HUES64 (cell line): ENCODE measurements around the gene CACNA1C.

Source experiments
- H3K27ac ChIP-seq: 2 replicates; pipeline ENCODE4 v1.7.0; 2013; ENCODE audit warnings: low read depth, low read length, inconsistent platforms
- H3K27me3 ChIP-seq: 2 replicates; pipeline ENCODE4 v1.6.1; 2013; ENCODE audit warnings: mild to moderate bottlenecking, low read length; ENCODE audit not compliant: insufficient read depth
- H3K36me3 ChIP-seq: 2 replicates; pipeline ENCODE4 v1.6.1; 2013; ENCODE audit warnings: mild to moderate bottlenecking, low read length; ENCODE audit not compliant: insufficient read depth
- H3K4me1 ChIP-seq: 2 replicates; pipeline ENCODE4 v1.6.1; 2013; ENCODE audit warnings: mild to moderate bottlenecking, low read length, moderate library complexity; ENCODE audit not compliant: insufficient read depth
- H3K4me3 ChIP-seq: 2 replicates; pipeline ENCODE4 v1.5.1; 2013; ENCODE audit warnings: mild to moderate bottlenecking, low read length, moderate library complexity
- H3K9ac ChIP-seq: 2 replicates; pipeline ENCODE4 v1.6.1; 2013; ENCODE audit warnings: mild to moderate bottlenecking, low read depth, low read length
- H3K9me3 ChIP-seq: 2 replicates; pipeline ENCODE4 v1.6.1; 2013; ENCODE audit warnings: low read depth, low read length; ENCODE audit not compliant: insufficient read depth
- WGBS: fragments of 150-250, 120-280 bp; methylation state at CpG from one replicate; pipeline ENCODE4 v1.1.7; 2013; ENCODE audit warnings: missing lambda C conversion rate; 5-methylcytosine and 5-hydroxymethylcytosine counted together

The CACNA1C gene

GRCh38 chr12:2262449-2262848 is 209.7 kb downstream of the CACNA1C start:
- Histone ChIP-seq H3K9me3 (no peaks in the 10 kb centered on the region), H3K27ac (no peak overlapping the region), H3K36me3 (no peaks in the 10 kb centered on the region), H3K9ac (no peak overlapping the region), H3K4me3 (no peak overlapping the region), H3K27me3 (no peaks in the 10 kb centered on the region), H3K4me1 (no peaks in the 10 kb centered on the region)
- WGBS = 94% methylated on average over 2 of the region's 2 CpGs

DNA sequence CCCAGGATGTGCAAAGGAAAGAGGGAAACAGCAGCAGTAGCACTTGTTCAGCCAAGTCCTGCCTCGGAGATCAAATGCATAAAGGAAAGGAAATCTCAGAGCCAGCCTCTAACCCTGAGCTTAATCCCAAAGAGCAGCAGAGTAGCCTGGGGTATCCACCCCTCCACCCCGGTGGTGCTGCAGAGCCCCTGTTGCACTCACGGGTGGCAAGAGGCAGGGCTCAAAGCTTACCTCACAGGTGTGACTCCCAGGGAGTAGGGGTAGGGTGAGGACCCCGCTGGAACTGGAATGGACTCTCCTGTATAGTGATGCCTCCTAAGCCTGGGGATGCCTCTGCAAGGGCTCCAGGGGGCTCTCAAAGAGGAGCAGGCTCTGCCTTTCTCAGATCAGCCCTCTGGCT is 211.1 kb downstream of the CACNA1C start:
- no peaks in the 10 kb centered on the region for H3K36me3 ChIP-seq
- H3K27me3 ChIP-seq = no peaks in the 10 kb centered on the region
- H3K9me3 ChIP-seq = no peaks in the 10 kb centered on the region
- 93% methylated on average over 4 of the region's 4 CpGs for WGBS
- H3K4me1 ChIP-seq = no peaks in the 10 kb centered on the region
- no peak overlapping the region for H3K9ac ChIP-seq
- H3K27ac ChIP-seq = no peak overlapping the region
- H3K4me3 ChIP-seq = no peak overlapping the region

DNA sequence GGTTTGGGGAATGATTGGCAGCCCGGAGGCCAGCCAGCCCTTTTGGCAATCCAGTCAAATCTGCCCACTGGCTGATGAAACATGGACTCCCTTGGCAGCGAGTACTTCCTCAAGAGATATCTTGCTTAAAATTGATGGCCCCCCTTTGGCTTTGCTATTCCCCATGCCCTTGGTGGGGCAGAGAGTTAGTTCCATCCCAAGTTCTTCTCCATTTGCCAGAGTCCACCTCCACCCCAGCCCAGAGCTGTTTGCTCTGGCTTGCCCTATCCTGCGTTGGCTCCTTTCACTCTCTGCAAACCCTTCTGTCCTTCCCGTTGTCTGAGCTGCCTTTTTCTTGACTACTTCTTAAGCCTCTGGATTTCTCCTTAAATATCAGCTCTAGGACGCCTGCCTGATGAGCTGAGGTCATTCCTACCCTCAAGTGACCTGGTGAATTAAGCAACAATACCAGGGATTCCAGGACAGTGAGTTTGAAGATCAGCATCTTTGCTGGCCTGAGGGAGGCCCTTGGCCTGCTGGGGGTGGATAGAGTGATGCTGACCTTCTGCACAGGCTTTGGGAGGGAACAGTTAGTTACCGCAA is 212.0 kb downstream of the CACNA1C start:
- Histone ChIP-seq H3K36me3 (no peaks in the 10 kb centered on the region), H3K27me3 (no peaks in the 10 kb centered on the region), H3K4me1 (no peaks in the 10 kb centered on the region), H3K9me3 (no peaks in the 10 kb centered on the region), H3K27ac (no peak overlapping the region), H3K9ac (no peak overlapping the region), H3K4me3 (no peak overlapping the region)
- WGBS = 69% methylated on average over 6 of the region's 6 CpGs

DNA sequence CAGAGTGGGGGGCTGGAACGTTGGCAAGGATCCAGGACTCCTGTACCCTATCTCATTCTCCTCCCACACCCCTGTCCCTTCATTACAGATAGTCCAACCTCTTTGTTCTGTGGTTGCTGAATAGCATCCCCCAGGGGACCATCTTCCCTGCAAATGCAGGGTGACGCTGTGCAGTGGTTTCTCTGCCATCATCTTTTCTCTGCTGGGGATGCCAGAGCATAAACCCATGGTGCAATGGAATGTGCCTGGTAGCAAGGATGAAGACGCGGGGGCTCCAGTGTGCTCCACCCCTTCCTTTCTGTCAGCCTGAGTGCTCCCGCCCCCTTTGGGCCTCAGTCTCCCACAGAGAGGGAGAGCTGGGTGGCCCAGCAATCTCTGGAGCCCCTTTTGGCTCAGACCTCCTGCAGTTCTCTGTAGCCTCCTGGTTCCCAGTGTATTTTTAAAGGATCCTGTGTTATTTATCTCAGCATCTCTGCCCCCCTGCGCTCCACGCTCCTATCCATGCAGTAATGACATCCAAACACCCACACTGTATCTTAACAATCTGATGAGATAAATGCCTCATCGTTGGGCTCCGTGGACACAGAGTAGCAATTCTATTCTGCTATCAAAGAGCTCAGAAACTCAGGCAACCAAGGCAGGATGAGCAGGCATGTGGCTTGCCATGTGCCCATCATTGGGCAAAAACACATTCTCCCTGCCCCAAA is 212.8 kb downstream of the CACNA1C start:
- H3K27me3 ChIP-seq = no peaks in the 10 kb centered on the region
- H3K4me3 ChIP-seq = no peak overlapping the region
- no peaks in the 10 kb centered on the region for H3K9me3 ChIP-seq
- H3K9ac ChIP-seq = no peak overlapping the region
- no peak overlapping the region for H3K27ac ChIP-seq
- 87% methylated on average over 9 of the region's 9 CpGs for WGBS
- no peaks in the 10 kb centered on the region for H3K36me3 ChIP-seq
- H3K4me1 ChIP-seq = no peaks in the 10 kb centered on the region

DNA sequence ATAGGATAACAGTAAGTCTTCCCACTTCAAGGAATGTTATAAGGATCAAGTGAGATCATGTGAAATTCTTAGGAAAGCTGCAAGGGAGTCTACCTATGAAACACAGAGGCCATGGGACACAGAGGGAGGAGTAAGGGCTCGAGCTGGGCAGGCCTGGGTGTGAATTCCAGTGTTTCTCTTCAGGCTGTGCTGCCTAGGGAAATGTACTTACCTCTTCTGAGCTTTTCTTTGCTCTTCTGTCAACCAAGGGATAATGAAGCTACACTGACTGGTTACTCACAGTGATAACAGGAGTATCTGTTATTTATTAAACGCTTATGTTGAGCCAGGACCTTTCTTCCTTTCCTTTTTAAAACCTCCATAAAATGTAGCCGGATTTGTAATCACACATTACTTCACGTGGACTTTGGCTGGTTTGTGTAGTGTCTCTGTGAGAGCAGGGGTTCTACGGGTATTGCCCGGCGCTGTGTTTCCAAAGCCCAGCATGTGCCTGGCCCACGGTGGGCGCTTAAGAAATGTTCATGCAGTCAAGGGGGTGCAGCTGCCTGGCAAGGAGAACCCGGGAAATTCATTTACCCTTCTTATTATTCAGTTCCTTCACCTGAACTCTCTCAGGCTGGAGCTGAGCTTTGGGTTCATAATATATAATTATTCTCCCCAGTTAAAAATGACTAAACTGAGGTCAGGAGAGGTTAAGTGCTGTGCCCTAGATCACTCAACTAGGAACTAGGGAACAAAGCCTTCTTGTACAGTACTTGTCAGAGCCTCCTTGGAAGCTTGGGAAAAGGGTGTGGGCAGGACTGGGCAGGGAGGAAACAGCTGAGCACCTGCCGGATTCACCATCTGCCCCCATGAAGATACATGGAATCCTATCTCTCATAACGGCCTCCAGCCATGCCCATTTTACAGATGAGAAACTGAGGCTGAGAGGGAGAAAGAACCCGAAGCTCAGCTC is 214.2 kb downstream of the CACNA1C start:
- Histone ChIP-seq H3K27ac (no peak overlapping the region), H3K9ac (no peak overlapping the region), H3K27me3 (no peaks in the 10 kb centered on the region), H3K36me3 (no peaks in the 10 kb centered on the region), H3K4me1 (no peaks in the 10 kb centered on the region), H3K9me3 (no peaks in the 10 kb centered on the region), H3K4me3 (no peak overlapping the region)
- WGBS = 94% methylated on average over 13 of the region's 13 CpGs

DNA sequence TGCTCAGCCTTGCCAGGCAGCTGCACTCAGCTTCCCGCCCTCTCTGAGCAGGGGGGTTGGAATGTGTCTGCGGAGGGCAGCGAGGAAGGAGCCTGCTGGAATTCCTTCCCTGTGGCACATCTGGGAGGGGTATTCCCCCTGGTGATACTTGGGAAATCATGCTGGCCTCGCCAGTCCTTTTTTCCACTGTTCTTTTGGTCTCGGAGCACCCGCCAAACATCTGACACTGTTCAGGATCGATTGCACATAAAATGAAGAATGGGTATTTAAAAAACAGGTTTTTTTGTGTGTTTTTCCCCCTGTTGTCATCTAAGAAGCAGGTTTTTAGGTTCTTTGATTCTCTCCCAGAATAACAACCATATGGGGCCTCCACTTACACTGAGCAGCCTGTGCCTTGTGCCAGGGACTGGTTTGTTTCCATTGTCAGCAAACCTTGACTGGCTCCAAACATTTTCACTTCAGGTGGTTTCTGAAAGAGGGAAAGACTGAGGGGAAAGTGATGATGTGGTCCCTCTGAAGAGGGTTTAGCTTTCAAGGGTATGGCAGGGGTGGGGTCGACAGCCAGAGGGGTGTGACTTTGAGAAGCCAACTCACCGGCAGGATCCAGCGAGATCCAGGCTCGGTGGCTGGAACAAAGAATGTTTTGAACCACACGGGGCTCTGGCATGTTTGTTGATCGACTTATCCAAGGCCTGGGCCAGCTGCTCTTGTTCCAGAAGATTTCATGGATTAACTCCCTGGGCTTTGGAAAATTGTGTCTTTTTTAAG is 215.1 kb downstream of the CACNA1C start:
- no peaks in the 10 kb centered on the region for H3K9me3 ChIP-seq
- H3K27me3 ChIP-seq = no peaks in the 10 kb centered on the region
- WGBS = 70% methylated on average over 13 of the region's 13 CpGs
- no peak overlapping the region for H3K27ac ChIP-seq
- H3K9ac ChIP-seq = no peak overlapping the region
- H3K4me1 ChIP-seq = no peaks in the 10 kb centered on the region
- H3K4me3 ChIP-seq = no peak overlapping the region
- no peaks in the 10 kb centered on the region for H3K36me3 ChIP-seq

DNA sequence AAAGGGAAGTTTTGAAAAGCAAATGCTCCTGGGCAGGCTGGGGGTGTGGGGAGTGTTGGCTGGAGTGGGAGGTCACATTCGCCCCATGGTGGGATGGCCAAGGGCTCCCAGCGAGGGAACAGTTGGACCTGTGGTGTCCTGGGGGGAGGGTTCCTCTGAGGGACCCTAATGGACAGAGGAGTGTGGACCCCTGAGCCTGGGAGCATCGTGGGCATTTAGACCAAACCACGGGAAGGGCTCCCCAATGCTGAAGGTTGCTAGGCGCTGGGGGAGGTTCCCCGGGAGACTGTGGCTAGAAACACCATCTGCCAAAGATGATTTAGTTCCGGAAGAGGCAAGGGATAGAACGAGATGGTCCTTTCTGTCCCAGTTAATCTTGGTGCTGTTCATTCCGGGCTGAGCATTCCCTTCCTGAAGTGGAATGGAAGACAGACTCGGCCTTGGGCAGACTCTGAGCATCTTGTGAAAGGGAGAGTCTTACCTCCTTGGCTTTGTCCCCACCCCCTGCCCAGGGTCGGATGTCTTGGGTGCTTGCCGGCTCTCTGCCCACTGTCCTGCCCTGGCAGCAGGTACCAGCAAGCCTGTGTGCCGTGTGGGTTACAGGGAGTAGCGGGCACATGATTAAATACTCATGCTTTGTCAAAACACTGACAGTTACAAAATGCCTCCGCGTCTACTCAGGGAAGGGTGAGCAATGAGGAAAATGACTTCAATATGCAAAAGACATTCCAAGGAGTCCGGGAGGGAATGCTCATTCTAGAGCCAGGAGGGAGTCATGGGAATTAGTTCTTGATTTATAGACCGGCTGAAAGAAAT is 215.9 kb downstream of the CACNA1C start:
- Histone ChIP-seq H3K36me3 (no peaks in the 10 kb centered on the region), H3K4me3 (no peak overlapping the region), H3K9me3 (no peaks in the 10 kb centered on the region), H3K4me1 (no peaks in the 10 kb centered on the region), H3K9ac (no peak overlapping the region), H3K27me3 (no peaks in the 10 kb centered on the region), H3K27ac (no peak overlapping the region)
- WGBS = 86% methylated on average over 18 of the region's 18 CpGs

- no peaks in the 10 kb centered on the region for H3K27me3 ChIP-seq
- WGBS = 91% methylated on average over 5 of the region's 6 CpGs
- no peaks in the 10 kb centered on the region for H3K36me3 ChIP-seq
- H3K4me3 ChIP-seq = no peak overlapping the region
- no peaks in the 10 kb centered on the region for H3K4me1 ChIP-seq
- H3K9me3 ChIP-seq = no peaks in the 10 kb centered on the region
- no peak overlapping the region for H3K9ac ChIP-seq
- H3K27ac ChIP-seq = no peak overlapping the region
These were observed 218.1 kb downstream of the CACNA1C start for GRCh38 chr12:2270846-2271245.

DNA sequence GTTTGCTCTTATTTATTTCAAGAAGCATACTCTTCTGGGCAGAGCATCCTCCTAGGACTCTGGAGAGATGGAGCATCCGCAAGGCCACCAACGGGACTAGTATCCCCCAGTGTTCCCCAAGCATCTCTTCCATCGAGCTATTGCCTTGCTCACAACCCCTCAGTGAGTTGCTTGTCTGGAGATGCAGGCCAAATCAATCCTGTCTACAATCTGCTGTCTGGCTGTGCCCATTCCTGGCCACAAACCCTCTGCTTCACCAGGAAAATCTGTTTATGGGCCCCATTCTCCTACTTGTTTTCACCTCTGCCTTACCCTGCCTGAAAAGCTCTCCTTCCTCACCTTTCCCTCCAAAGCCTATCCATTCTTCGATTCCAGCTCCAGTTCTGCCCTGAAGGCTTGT is 219.2 kb downstream of the CACNA1C start:
- H3K27me3 ChIP-seq = no peaks in the 10 kb centered on the region
- 93% methylated on average over 4 of the region's 4 CpGs for WGBS

GRCh38 chr12:2273288-2273687 is 220.5 kb downstream of the CACNA1C start:
- 87% methylated on average over 4 of the region's 4 CpGs for WGBS
- Histone ChIP-seq H3K9me3 (no peaks in the 10 kb centered on the region), H3K27ac (no peak overlapping the region), H3K36me3 (no peaks in the 10 kb centered on the region), H3K9ac (no peak overlapping the region), H3K4me1 (no peaks in the 10 kb centered on the region), H3K27me3 (no peaks in the 10 kb centered on the region), H3K4me3 (no peak overlapping the region)

More for the DNA sequence above, 219.2 kb downstream of the CACNA1C start:
- Histone ChIP-seq H3K9me3 (no peaks in the 10 kb centered on the region), H3K4me3 (no peak overlapping the region), H3K4me1 (no peaks in the 10 kb centered on the region), H3K9ac (no peak overlapping the region), H3K27ac (no peak overlapping the region), H3K36me3 (no peaks in the 10 kb centered on the region)
